WTC11 (cell line): ENCODE results near the gene SAA2. TPM values are rescaled to one million over a fixed set of nuclear protein-coding genes. Genes with fewer than 3 reads are reported as not detected.

Experiments used
- ATAC-seq: fragments of 200-7000 bp; cut with Tn5 transposase; 2 replicates; pipeline ENCODE4 v1.10.0; 2021; ENCODE audit warnings: mild to moderate bottlenecking, moderate library complexity
- CTCF ChIA-PET: fragments of 300-600 bp; sonication (Branson Sonifier 250); formaldehyde crosslinking; loops from one replicate; lab custom pipeline; 2021; ENCODE audit warnings: antibody characterized with exemption; lab: Charles Lee
- POLR2A ChIA-PET: fragments of 350-600 bp; sonication (Branson Sonifier 250); formaldehyde crosslinking; loops from one replicate; lab custom pipeline; 2021; ENCODE audit warnings: antibody characterized with exemption; lab: Charles Lee
- DNase-seq: peaks from one replicate; pipeline ENCODE4 v3.0.0; 2021; ENCODE audit warnings: low spot score
- H3K27ac Mint-ChIP-seq: 2 replicates; pipeline ENCODE4 v1.8.0; 2021; ENCODE audit warnings: mixed read lengths
- H3K27me3 Mint-ChIP-seq: 2 replicates; pipeline ENCODE4 v1.8.0; 2021; ENCODE audit warnings: low read depth, mild to moderate bottlenecking, moderate library complexity, mixed read lengths
- H3K36me3 Mint-ChIP-seq: 2 replicates; pipeline ENCODE4 v1.8.0; 2021; ENCODE audit warnings: mixed read lengths
- H3K4me1 Mint-ChIP-seq: 2 replicates; pipeline ENCODE4 v1.8.0; 2022; ENCODE audit warnings: mixed read lengths
- H3K4me3 Mint-ChIP-seq: 2 replicates; pipeline ENCODE4 v1.8.0; 2021; ENCODE audit warnings: mild to moderate bottlenecking, moderate library complexity, mixed read lengths
- H3K9me3 Mint-ChIP-seq: 2 replicates; pipeline ENCODE4 v1.8.0; 2021; ENCODE audit warnings: mixed read lengths
- CBFB ChIP-seq: sonication (generic); formaldehyde crosslinking; IDR thresholded peaks from 2 replicates; pipeline ENCODE4 v1.8.1; 2022; ENCODE audit warnings: mild to moderate bottlenecking, low read depth, missing genetic modification reagents
- GABPB1 ChIP-seq: sonication (generic); formaldehyde crosslinking; IDR thresholded peaks from 2 replicates; pipeline ENCODE4 v1.8.1; 2023; ENCODE audit warnings: mild to moderate bottlenecking, missing genetic modification reagents
- NFE2L1 ChIP-seq: sonication (generic); formaldehyde crosslinking; IDR thresholded peaks from 2 replicates; pipeline ENCODE4 v1.8.1; 2023; ENCODE audit warnings: missing genetic modification reagents
- NR3C1 ChIP-seq: sonication (generic); formaldehyde crosslinking; conservative IDR thresholded peaks from 2 replicates; pipeline ENCODE4 v1.8.1; 2023; ENCODE audit warnings: low read depth, mild to moderate bottlenecking, missing genetic modification reagents
- SMAD3 ChIP-seq: sonication (generic); formaldehyde crosslinking; IDR thresholded peaks from 2 replicates; pipeline ENCODE4 v1.8.0; 2022; ENCODE audit warnings: missing genetic modification reagents, mild to moderate bottlenecking, borderline replicate concordance
- ZNF138 ChIP-seq: sonication (generic); formaldehyde crosslinking; conservative IDR thresholded peaks from 2 replicates; pipeline ENCODE4 v1.8.1; 2022; ENCODE audit warnings: mild to moderate bottlenecking, moderate library complexity, missing genetic modification reagents
- ZNF219 ChIP-seq: sonication (generic); formaldehyde crosslinking; IDR thresholded peaks from 2 replicates; pipeline ENCODE4 v1.8.0; 2023; ENCODE audit warnings: missing genetic modification reagents, mild to moderate bottlenecking, borderline replicate concordance
- ZNF396 ChIP-seq: fragments of 250-450 bp; sonication (Bioruptor Pico); IDR thresholded peaks from 2 replicates; pipeline ENCODE4 v1.8.0; 2021; ENCODE audit warnings: mild to moderate bottlenecking, moderate library complexity, borderline replicate concordance
- total RNA-seq: library from RNA; stranded (reverse); gene quantifications from 3 replicates; pipeline ENCODE4 v1.2.3, GENCODE V29; 2021
- TF ChIP-seq, protein P1 (sequence below): fragments of 250-450 bp; sonication (Bioruptor Pico); IDR thresholded peaks from 2 replicates; pipeline ENCODE4 v1.9.0; 2021; ENCODE audit warnings: mild to moderate bottlenecking
- TF ChIP-seq, protein P2 (sequence below): sonication (generic); formaldehyde crosslinking; IDR thresholded peaks from 2 replicates; pipeline ENCODE4 v1.8.1; 2023; ENCODE audit warnings: mild to moderate bottlenecking, missing genetic modification reagents
- TF ChIP-seq, protein P3 (sequence below): fragments of 250-450 bp; sonication (Bioruptor Pico); conservative IDR thresholded peaks from 2 replicates; pipeline ENCODE4 v1.9.0; 2021; ENCODE audit warnings: mild to moderate bottlenecking
- TF ChIP-seq, protein P4 (sequence below): sonication (generic); formaldehyde crosslinking; IDR thresholded peaks from 2 replicates; pipeline ENCODE4 v1.8.1; 2023; ENCODE audit warnings: mild to moderate bottlenecking, missing genetic modification reagents, borderline replicate concordance

The SAA2 gene
- total RNA-seq, 1 experiment from 2014 or later: 5.0 TPM

DNA sequence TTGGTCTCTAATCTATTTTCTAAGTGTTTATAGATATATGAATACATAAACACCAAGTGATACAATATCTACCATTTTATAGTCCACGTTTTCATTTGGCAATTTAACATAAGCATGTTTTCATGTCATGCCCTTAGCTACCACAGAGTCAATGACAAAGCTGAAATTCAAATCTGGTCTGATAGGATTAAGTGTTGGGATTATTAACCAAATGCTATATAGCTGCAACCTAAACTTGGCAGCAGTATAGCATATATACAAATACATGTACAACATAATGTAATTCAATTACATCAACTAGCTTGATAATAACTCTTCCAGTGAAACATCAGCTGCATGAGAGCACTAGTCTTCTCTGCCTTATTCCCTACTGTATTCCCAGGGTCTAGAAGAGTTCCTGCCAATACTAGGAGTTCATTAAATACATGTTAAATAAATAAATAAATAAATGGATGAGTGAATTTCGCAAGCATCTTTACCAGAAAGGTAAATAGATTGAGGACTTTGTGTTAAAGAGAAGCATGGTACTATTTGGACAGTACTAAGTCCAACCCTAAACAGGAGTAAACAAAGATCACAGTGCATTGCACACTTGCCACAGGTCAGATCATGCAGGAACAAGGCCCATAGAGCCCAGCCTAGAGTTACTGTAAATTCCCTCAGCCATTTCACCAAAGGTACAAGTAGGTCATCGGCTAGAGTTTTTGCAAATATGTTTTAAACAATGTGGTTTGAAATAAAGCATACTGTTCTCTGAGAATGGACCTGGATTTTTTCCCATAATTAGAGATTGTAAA, 24.7 kb downstream of the SAA2 start:
- TF ChIP-seq NR3C1 (CRISPR knock-in tag) (no peak), GABPB1 (CRISPR knock-in tag) (peak; percentile 76)
- H3K36me3 Mint-ChIP-seq: no peaks in the 10 kb centered on the region
- POLR2A ChIA-PET: no interaction called here
- H3K4me1 Mint-ChIP-seq: no peaks in the 10 kb centered on the region
- peaks cover 6% of the 10 kb centered on the region for H3K9me3 Mint-ChIP-seq
- CTCF ChIA-PET: interaction anchor here (1.6 to 2.3 kb wide), 3 partner anchors 20 to 108 kb away, joined by 3 to 9 read pairs (median 9); no protein-coding TSS in a partner anchor
- ATAC-seq (no peak), DNase-seq (no peak)
- peaks cover 4% of the 10 kb centered on the region; the same call in 1 of the 2 replicates for H3K27me3 Mint-ChIP-seq
- no peak overlapping the region for H3K4me3 Mint-ChIP-seq
- no peak overlapping the region for H3K27ac Mint-ChIP-seq

DNA sequence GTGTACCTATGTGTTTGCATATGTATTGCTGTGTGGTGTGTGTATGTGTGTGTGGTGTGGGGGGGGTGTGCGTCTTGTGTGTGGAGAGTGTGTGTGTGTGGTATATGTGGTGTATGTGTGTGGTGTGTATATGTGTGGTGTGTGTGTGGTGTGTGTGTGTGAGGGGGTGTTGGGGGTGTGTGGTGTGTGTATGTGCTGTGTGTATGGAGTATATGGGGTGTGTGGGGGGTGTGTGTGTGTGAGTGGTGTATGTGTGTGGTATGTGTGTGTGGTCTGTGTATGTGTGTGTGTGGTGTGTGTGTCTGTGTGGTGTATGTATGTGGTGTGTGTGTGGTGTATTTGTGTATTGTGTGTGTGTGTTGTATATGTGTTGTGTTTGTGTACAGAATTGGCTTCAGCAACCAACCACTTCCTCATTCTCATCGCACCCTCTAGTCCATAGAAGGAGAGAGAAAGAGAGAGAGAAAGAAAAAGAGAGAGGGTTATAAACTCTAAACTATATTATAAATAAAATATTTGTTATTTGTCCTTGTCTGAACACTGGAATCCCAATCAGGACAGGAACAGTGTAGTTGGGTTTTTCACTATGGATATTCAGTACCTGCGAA, 25.6 kb downstream of the SAA2 start:
- Mint-ChIP-seq H3K27ac (no peak overlapping the region), H3K9me3 (peaks cover 6% of the 10 kb centered on the region), H3K36me3 (no peaks in the 10 kb centered on the region), H3K4me3 (no peak overlapping the region), H3K4me1 (no peaks in the 10 kb centered on the region), H3K27me3 (peaks cover 4% of the 10 kb centered on the region; the same call in 1 of the 2 replicates)
- ChIA-PET POLR2A (no interaction called here), CTCF (interaction anchor here (2.3 kb wide), 1 partner anchor 107 kb away, joined by 9 read pairs; no protein-coding TSS in a partner anchor)
- ATAC-seq: no peak
- no peak for TF ChIP-seq CBFB
- TF ChIP-seq, protein P1, sequence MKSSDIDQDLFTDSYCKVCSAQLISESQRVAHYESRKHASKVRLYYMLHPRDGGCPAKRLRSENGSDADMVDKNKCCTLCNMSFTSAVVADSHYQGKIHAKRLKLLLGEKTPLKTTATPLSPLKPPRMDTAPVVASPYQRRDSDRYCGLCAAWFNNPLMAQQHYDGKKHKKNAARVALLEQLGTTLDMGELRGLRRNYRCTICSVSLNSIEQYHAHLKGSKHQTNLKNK (CRISPR knock-in tag): no peak
- no peak for DNase-seq

DNA sequence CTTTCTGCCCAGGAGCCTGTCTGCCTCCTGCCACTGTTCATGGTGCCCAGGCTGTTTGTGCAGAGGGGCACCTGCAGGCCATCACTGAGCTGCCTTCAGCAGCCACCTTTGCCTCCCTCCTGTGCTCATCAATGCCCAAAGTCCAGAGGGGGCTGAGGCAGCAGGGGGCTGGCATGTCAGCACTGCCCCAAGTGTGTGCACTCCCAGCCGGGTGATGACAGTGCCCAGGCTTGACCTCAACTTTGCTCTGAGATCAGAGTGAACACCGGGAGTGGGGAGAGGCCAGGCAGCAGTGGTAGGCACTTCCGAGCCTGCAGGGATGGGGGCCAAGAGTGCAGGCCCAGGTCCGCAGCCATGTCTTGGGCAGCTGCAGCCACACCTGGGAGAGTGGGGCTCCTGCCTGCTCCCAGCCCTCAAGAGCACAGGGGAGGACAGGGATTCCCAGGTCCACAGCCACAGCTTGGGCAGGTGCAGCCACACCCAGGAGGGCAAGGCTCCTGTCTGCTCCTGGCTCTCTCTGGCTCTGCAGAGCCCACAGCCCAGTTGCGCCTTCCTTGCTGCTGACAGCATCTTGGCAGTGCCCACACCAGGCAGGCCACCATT, 27.1 kb downstream of the SAA2 start:
- TF ChIP-seq ZNF219 (CRISPR knock-in tag) (no peak), NFE2L1 (no peak), SMAD3 (CRISPR knock-in tag) (no peak), ZNF396 (CRISPR knock-in tag) (no peak), ZNF138 (CRISPR knock-in tag) (no peak)
- TF ChIP-seq, protein P2, sequence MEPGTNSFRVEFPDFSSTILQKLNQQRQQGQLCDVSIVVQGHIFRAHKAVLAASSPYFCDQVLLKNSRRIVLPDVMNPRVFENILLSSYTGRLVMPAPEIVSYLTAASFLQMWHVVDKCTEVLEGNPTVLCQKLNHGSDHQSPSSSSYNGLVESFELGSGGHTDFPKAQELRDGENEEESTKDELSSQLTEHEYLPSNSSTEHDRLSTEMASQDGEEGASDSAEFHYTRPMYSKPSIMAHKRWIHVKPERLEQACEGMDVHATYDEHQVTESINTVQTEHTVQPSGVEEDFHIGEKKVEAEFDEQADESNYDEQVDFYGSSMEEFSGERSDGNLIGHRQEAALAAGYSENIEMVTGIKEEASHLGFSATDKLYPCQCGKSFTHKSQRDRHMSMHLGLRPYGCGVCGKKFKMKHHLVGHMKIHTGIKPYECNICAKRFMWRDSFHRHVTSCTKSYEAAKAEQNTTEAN: no peak
- TF ChIP-seq, protein P3, sequence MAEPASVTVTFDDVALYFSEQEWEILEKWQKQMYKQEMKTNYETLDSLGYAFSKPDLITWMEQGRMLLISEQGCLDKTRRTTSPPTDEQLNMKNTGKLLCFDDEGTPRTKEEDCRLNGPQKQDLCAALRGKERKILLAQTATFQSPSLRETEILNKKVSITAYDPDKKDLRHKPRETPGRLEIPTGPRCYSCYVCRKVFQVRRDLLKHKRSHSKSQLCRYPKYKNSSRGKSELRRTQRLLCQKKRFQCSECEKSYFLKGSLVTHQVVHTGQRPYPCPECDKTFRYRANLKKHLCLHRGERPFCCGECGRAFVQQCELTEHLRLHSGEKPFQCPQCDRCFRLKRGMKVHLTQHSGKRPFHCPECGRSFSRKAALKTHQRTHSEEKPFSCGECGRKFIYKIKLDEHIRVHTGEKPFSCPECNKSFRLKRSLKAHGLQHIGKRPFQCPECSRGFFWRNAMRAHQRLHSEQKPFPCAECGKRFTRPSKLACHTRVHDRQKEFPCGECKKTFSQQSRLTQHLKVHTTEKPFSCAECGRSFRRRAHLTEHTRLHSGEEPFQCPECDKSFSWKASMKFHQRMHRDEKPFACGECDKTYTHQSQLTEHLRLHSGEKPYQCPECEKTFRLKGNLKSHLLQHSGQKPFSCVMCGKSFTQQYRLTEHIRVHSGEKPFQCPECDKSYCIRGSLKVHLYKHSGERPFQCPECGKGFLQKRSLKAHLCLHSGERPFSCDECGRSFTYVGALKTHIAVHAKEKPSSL (CRISPR knock-in tag): no peak
- TF ChIP-seq, protein P4, sequence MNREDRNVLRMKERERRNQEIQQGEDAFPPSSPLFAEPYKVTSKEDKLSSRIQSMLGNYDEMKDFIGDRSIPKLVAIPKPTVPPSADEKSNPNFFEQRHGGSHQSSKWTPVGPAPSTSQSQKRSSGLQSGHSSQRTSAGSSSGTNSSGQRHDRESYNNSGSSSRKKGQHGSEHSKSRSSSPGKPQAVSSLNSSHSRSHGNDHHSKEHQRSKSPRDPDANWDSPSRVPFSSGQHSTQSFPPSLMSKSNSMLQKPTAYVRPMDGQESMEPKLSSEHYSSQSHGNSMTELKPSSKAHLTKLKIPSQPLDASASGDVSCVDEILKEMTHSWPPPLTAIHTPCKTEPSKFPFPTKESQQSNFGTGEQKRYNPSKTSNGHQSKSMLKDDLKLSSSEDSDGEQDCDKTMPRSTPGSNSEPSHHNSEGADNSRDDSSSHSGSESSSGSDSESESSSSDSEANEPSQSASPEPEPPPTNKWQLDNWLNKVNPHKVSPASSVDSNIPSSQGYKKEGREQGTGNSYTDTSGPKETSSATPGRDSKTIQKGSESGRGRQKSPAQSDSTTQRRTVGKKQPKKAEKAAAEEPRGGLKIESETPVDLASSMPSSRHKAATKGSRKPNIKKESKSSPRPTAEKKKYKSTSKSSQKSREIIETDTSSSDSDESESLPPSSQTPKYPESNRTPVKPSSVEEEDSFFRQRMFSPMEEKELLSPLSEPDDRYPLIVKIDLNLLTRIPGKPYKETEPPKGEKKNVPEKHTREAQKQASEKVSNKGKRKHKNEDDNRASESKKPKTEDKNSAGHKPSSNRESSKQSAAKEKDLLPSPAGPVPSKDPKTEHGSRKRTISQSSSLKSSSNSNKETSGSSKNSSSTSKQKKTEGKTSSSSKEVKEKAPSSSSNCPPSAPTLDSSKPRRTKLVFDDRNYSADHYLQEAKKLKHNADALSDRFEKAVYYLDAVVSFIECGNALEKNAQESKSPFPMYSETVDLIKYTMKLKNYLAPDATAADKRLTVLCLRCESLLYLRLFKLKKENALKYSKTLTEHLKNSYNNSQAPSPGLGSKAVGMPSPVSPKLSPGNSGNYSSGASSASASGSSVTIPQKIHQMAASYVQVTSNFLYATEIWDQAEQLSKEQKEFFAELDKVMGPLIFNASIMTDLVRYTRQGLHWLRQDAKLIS: no peak
- TF ChIP-seq, protein P1 (CRISPR knock-in tag): no peak
- H3K4me1 Mint-ChIP-seq: no peaks in the 10 kb centered on the region
- no peak overlapping the region for H3K4me3 Mint-ChIP-seq
- H3K27me3 Mint-ChIP-seq: peaks cover 12% of the 10 kb centered on the region; the same call in 1 of the 2 replicates
- ChIA-PET CTCF (interaction anchor here (1.1 to 2.5 kb wide), 2 partner anchors 18 to 106 kb away, joined by 4 to 8 read pairs; no protein-coding TSS in a partner anchor), POLR2A (no interaction called here)
- no peak overlapping the region for H3K27ac Mint-ChIP-seq
- ATAC-seq: no peak
- DNase-seq: no peak
- no peaks in the 10 kb centered on the region for H3K36me3 Mint-ChIP-seq
- peaks cover 3% of the 10 kb centered on the region for H3K9me3 Mint-ChIP-seq
